ENCODE results near the gene OR4S1. TPM values are rescaled to one million over a fixed set of nuclear protein-coding genes. Genes with fewer than 3 reads are reported as not detected.
"Not testable (repeated sequence)": the region's sequence is repeated elsewhere in the genome, so short reads cannot be mapped to it uniquely, and the experiment has no call there.

The OR4S1 gene, protein sequence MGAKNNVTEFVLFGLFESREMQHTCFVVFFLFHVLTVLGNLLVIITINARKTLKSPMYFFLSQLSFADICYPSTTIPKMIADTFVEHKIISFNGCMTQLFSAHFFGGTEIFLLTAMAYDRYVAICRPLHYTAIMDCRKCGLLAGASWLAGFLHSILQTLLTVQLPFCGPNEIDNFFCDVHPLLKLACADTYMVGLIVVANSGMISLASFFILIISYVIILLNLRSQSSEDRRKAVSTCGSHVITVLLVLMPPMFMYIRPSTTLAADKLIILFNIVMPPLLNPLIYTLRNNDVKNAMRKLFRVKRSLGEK
- not detected for total RNA-seq
- polyA plus RNA-seq, result not detected
- 0 reads per million in 6 experiments for total RNA-seq

DNA sequence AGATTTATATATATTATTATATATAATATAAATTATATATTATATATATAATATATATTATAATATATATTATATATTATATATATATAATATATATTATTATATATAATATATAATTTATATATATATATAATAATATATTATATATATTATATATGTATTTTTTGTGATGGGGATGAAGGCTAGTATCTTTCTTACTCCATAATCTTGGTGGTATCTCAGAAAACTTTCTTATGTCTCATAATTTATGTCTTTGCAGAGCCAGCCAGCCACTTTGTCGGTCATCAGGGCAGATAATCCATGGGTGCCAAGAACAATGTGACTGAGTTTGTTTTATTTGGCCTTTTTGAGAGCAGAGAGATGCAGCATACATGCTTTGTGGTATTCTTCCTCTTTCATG is at the start of gene OR4S1:
TSS of gene OR4S1 (plus strand) at position 301 of the 400 bp plus-strand sequence. CDS start at position 301, 0 bp downstream.
- no peak within 1 kb of the TSS for H3K4me3 Mint-ChIP-seq
- ATAC-seq (no peak), DNase-seq (no peak)
- POLR2A ChIA-PET, result no interaction called here
- H3K4me1 Mint-ChIP-seq, result peaks cover 0 to 5% (median 0%) of the 10 kb centered on the region in 4 donors
- peaks cover 0 to 7% (median 3%) of the 10 kb centered on the region in 9 donors for H3K9me3 Mint-ChIP-seq
- H3K36me3 Mint-ChIP-seq, result no peaks in the 10 kb centered on the region
- H3K27me3 Mint-ChIP-seq, result peaks cover 11 to 29% (median 14%) of the 10 kb centered on the region in 5 donors
- H3K27ac Mint-ChIP-seq, result no peak within 1 kb of the TSS

DNA sequence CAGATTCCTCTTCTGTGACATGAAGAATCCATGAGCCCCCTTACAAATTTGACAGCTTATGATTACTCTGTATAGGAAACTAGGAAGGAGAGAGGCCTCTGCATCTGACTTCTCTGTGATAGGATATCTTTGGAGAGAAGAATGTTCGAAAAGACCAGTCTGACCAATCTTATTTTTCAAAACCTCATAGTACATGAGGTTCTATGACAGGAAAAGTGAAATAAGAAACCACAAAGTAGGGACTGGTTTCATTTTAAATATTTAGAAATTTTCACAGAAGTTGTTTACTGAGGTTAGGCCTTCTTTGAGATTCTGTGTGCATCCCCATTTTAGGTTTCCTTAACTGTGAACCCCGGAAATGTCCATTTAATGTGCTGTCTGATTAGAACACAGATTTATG is 44.4 kb upstream of the OR4S1 start:
- POLR2A ChIA-PET, result no interaction called here
- Mint-ChIP-seq H3K4me1 (peaks cover 0 to 2% (median 0%) of the 10 kb centered on the region in 4 donors), H3K36me3 (no peaks in the 10 kb centered on the region), H3K9me3 (peaks cover 0 to 18% (median 0%) of the 10 kb centered on the region in 9 donors), H3K27ac (no peak overlapping the region), H3K27me3 (peaks cover 3 to 17% (median 8%) of the 10 kb centered on the region in 5 donors), H3K4me3 (no peak overlapping the region)
- ATAC-seq (no peak), DNase-seq (no peak)

- Mint-ChIP-seq H3K27me3 (peaks cover 0 to 4% (median 0%) of the 10 kb centered on the region in 5 donors), H3K36me3 (no peaks in the 10 kb centered on the region), H3K4me3 (no peak within 1 kb of the TSS), H3K4me1 (peaks cover 0 to 2% (median 0%) of the 10 kb centered on the region in 4 donors), H3K27ac (peak within 1 kb of the TSS in 3 of 10 donors; percentile 51 to 74 (median 72)), H3K9me3 (peaks cover 0 to 18% (median 0%) of the 10 kb centered on the region in 9 donors)
- DNase-seq, result no peak
- ATAC-seq, result no peak
- POLR2A ChIA-PET, result no interaction called here
Measured at GRCh38 chr11:48263423-48263911, 42.6 kb upstream of the OR4S1 start, which contains the start of gene OR4X1. Gene OR4X1, plus strand, starts transcription at chr11:48263861. Its CDS starts 0 bp downstream, at chr11:48263861.

DNA sequence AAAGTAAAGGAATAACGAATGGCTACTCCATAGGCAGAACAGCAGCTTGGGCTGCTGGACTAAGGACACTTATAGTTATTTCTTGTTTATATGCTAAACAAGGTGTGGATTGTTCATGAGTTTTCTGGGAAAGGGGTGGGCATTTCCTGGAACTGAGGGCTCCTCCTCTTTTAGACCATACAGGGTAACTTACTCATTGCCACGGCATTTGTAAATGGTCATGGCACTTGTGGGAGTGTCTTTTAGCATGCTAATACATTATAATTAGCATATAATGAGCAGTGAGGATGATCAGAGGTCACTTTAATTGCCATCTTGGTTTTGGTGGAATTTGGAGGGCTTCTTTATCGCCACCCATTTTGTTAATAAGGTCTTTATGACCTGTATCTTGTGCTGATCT is 35.4 kb upstream of the OR4S1 start:
- no peaks in the 10 kb centered on the region for H3K4me1 Mint-ChIP-seq
- H3K27ac Mint-ChIP-seq, result peak overlapping the region in 1 of 10 donors; percentile 24
- POLR2A ChIA-PET, result no interaction called here
- no peaks in the 10 kb centered on the region for H3K9me3 Mint-ChIP-seq
- no peak overlapping the region for H3K4me3 Mint-ChIP-seq
- peaks cover 0 to 18% (median 4%) of the 10 kb centered on the region in 5 donors for H3K27me3 Mint-ChIP-seq
- no peak for ATAC-seq
- no peaks in the 10 kb centered on the region for H3K36me3 Mint-ChIP-seq
- no peak for DNase-seq

- DNase-seq (no peak), ATAC-seq (no peak)
- Mint-ChIP-seq H3K9me3 (no peaks in the 10 kb centered on the region), H3K4me1 (no peaks in the 10 kb centered on the region), H3K36me3 (no peaks in the 10 kb centered on the region), H3K4me3 (no peak overlapping the region), H3K27ac (peak overlapping the region in 1 of 10 donors; percentile 51), H3K27me3 (peaks cover 0 to 18% (median 4%) of the 10 kb centered on the region in 5 donors)
- POLR2A ChIA-PET, result no interaction called here
Measured at GRCh38 chr11:48272606-48273005, 33.4 kb upstream of the OR4S1 start.

- ATAC-seq (peak; percentile 32 to 54), DNase-seq (peak; percentile 26 to 76 (median 54))
- Mint-ChIP-seq H3K4me3 (no peak overlapping the region), H3K4me1 (peaks cover 0 to 5% (median 0%) of the 10 kb centered on the region in 4 donors), H3K9me3 (no peaks in the 10 kb centered on the region), H3K36me3 (no peaks in the 10 kb centered on the region), H3K27ac (no peak overlapping the region), H3K27me3 (peaks cover 6 to 29% (median 14%) of the 10 kb centered on the region in 5 donors)
- POLR2A ChIA-PET, result interaction anchor here (0.5 kb wide), 1 partner anchor 137 kb away, joined by 3 read pairs; no protein-coding TSS in a partner anchor
Measured at GRCh38 chr11:48307760-48308386, 1.9 kb downstream of the OR4S1 start.

DNA sequence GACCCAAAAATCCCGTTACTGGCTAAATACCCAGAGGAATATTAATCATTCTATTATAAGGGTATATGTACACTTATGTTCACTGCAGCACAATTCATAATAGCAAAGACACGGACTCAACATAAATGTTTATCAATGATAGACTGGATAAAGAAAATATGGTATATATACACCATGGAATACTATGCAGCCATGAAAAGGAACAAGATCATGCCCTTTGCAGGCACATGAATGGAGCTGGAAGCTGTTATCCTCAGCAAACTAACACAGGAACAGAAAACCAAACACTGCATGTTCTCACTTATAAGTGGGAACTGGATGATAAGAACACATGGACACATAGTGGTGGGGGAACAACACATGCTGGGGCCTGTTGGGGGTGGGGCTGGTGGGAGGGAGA is 7.6 kb downstream of the OR4S1 start:
- ATAC-seq, H3K36me3 Mint-ChIP-seq, H3K27ac Mint-ChIP-seq, H3K4me1 Mint-ChIP-seq, DNase-seq, H3K4me3 Mint-ChIP-seq, POLR2A ChIA-PET: not testable (repeated sequence)
- H3K9me3 Mint-ChIP-seq, result peaks cover 0 to 20% (median 7%) of the 10 kb centered on the region in 9 donors
- peaks cover 0 to 20% (median 10%) of the 10 kb centered on the region in 5 donors for H3K27me3 Mint-ChIP-seq

- H3K36me3 Mint-ChIP-seq, H3K4me3 Mint-ChIP-seq, DNase-seq, ATAC-seq, H3K4me1 Mint-ChIP-seq, H3K27ac Mint-ChIP-seq, POLR2A ChIA-PET: not testable (repeated sequence)
- Mint-ChIP-seq H3K9me3 (peaks cover 0 to 18% (median 2%) of the 10 kb centered on the region in 9 donors), H3K27me3 (peaks cover 4 to 22% (median 8%) of the 10 kb centered on the region in 5 donors)
Measured at GRCh38 chr11:48319813-48320212, 13.8 kb downstream of the OR4S1 start.

GRCh38 chr11:48324620-48325019 is 18.6 kb downstream of the OR4S1 start, which contains the start of gene OR4C3:
Gene OR4C3, plus strand, starts transcription at chr11:48324920. Its CDS starts 102 bp downstream, at chr11:48325022.
- H3K4me3 Mint-ChIP-seq, H3K4me1 Mint-ChIP-seq, H3K36me3 Mint-ChIP-seq: not testable (repeated sequence)

DNA sequence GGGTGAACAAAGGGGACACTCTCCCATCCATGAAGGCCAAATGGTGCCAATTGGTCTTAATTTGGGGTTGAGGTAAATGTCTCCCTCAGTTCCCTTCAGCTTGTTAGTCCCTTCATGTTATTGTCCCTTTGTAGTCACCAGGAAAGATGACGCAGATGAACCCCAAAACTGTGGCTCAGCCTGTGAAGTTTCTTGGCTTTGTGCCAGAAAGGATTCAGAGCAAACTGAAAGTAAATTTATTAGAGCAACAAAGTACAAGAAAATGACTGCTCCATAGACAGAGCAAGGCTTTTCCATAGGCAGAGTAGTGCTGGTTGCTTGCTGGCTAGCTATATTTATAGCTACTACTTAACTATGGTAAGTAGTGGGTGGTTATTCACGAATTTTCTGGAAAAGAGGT is 35.4 kb downstream of the OR4S1 start:
- POLR2A ChIA-PET, result no interaction called here
- H3K4me3 Mint-ChIP-seq, result peak overlapping the region in 3 of 10 donors; percentile 4 to 22 (median 10)
- DNase-seq (peak in 7 of 10 donors; percentile 2 to 40 (median 12)), ATAC-seq (peak; percentile 28 to 61)
- H3K27ac Mint-ChIP-seq, result peak overlapping the region in 4 of 10 donors; percentile 14 to 16 (median 15)
- peaks cover 3 to 20% (median 10%) of the 10 kb centered on the region in 9 donors for H3K9me3 Mint-ChIP-seq
- H3K27me3 Mint-ChIP-seq, result peaks cover 0 to 10% (median 0%) of the 10 kb centered on the region in 5 donors
- H3K36me3 Mint-ChIP-seq, result peaks cover 0 to 18% (median 10%) of the 10 kb centered on the region in 3 donors
- H3K4me1 Mint-ChIP-seq, result peaks cover 6 to 26% (median 20%) of the 10 kb centered on the region in 4 donors

More at GRCh38 chr11:48324620-48325019, 18.6 kb downstream of the OR4S1 start, which contains the start of gene OR4C3:
- H3K27ac Mint-ChIP-seq, POLR2A ChIA-PET, H3K27me3 Mint-ChIP-seq, H3K9me3 Mint-ChIP-seq, DNase-seq, ATAC-seq: not testable (repeated sequence)

DNA sequence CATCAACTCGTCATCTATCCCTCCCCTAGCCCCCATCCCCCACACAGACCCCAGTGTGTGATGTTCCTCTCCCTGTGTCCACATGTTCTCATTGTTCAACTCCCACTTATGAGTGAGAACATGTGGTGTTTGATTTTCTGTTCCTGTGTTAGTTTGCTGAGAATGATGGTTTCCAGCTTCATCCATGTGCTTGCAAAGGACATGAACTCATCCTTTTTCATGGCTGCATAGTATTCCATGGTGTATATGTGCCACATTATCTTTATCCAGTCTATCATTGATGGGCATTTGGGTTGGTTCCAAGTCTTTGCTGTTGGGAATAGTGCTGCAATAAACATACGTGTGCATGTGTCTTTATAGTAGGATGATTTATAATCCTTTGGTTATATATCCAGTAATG is 36.5 kb downstream of the OR4S1 start:
- peak overlapping the region in 1 of 10 donors; percentile 31 for H3K4me3 Mint-ChIP-seq
- POLR2A ChIA-PET, result not testable (repeated sequence)

DNA sequence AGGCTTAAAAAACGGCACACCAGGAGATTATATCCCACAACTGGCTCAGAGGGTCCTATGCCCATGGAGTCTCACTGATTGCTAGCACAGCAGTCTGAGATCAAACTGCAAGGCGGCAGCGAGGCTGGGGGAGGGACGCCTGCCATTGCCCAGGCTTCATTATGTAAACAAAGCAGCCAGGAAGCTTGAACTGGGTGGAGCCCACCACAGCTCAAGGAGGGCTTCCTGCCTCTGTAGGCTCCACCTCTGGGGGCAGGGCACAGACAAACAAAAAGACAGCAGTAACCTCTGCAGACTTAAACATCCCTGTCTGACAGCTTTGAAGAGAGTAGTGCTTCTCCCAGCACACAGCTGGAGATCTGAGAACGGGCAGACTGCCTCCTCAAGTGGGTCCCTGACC is 40.3 kb downstream of the OR4S1 start:
- H3K4me3 Mint-ChIP-seq, result peak overlapping the region in 7 of 10 donors; percentile 2 to 62 (median 39)
- peaks cover 3 to 59% (median 27%) of the 10 kb centered on the region in 9 donors for H3K9me3 Mint-ChIP-seq
- POLR2A ChIA-PET, H3K27me3 Mint-ChIP-seq, ATAC-seq: not testable (repeated sequence)
- H3K27ac Mint-ChIP-seq, result peak overlapping the region in 7 of 10 donors; percentile 25 to 78 (median 46)
- DNase-seq, result peak in 3 of 10 donors; percentile 9 to 25 (median 15)
- peaks cover 0 to 35% (median 17%) of the 10 kb centered on the region in 3 donors for H3K36me3 Mint-ChIP-seq
- H3K4me1 Mint-ChIP-seq, result peaks cover 9 to 31% (median 22%) of the 10 kb centered on the region in 4 donors

More for the DNA sequence above, 36.5 kb downstream of the OR4S1 start:
- peaks cover 0 to 26% (median 10%) of the 10 kb centered on the region in 3 donors for H3K36me3 Mint-ChIP-seq
- peaks cover 3 to 30% (median 11%) of the 10 kb centered on the region in 9 donors for H3K9me3 Mint-ChIP-seq
- ATAC-seq, H3K27ac Mint-ChIP-seq, H3K27me3 Mint-ChIP-seq, DNase-seq: not testable (repeated sequence)
- peaks cover 9 to 35% (median 24%) of the 10 kb centered on the region in 4 donors for H3K4me1 Mint-ChIP-seq

All from naive thymus-derived CD8-positive, alpha-beta T cell (primary cell).